ENCODE data around the gene NYAP1. TPM values are rescaled to one million over a fixed set of nuclear protein-coding genes. Genes with fewer than 3 reads are reported as not detected.
"Not testable (repeated sequence)": the region's sequence is repeated elsewhere in the genome, so short reads cannot be mapped to it uniquely, and the experiment has no call there.

NYAP1 gene

GRCh38 chr7:100541309-100541708, 57.6 kb downstream of the NYAP1 start:
- not testable (repeated sequence) for H3K23ac ChIP-seq (ENCODE audit: low read length)

DNA sequence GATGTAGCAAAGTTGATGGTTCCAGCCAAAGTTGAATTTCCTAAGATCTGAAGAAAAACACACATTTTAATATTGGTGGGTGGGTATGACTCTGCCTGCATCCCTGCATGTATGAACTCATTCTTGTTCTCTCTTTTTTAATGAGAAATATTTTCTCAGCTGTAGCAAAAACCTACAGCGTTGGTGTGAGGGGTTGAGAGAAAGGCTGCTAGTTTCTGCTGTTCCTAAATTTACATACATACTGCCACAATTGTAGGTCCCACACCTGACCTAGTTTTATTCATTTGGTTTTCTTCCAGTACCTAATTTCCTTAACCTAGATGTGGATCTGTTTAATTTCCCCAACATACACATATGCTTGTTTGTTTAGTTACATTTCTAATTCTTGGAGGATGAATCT, 59.9 kb downstream of the NYAP1 start:
- peak overlapping the region; percentile 62 for H3K56ac ChIP-seq (ENCODE audit: low read length)
- H4K8ac ChIP-seq (ENCODE audit: low read depth, low read length), result no peak overlapping the region
- H2BK15ac ChIP-seq (replicated peaks; ENCODE audit: low read depth), result no peak overlapping the region
- no peaks in the 10 kb centered on the region for H3K79me2 ChIP-seq (ENCODE audit: control insufficient read depth, insufficient read depth, low read length)
- no CpG with 5 or more reads among the region's 1 CpG for WGBS (ENCODE audit: extremely low coverage, insufficient coverage, low lambda C conversion rate)
- no peaks in the 10 kb centered on the region for H3K36me3 ChIP-seq (ENCODE audit: control insufficient read depth, insufficient read depth, low read length)
- DNase-seq, result no peak
- no peak overlapping the region for H3K23ac ChIP-seq (ENCODE audit: low read length)
- no peak overlapping the region for H3K27ac ChIP-seq (ENCODE audit: low read depth, low read length)
- no peak overlapping the region for H3K4me3 ChIP-seq (ENCODE audit: low read length)
- H2BK5ac ChIP-seq (ENCODE audit: low read length), result no peak overlapping the region
- H2BK120ac ChIP-seq (ENCODE audit: low read depth, low read length), result no peak overlapping the region
- H4K5ac ChIP-seq (ENCODE audit: low read length), result no peak overlapping the region
- H3K27me3 ChIP-seq (ENCODE audit: insufficient read depth, low read length, poor library complexity), result no peaks in the 10 kb centered on the region
- peaks cover 4% of the 10 kb centered on the region for H3K79me1 ChIP-seq (ENCODE audit: low read length)
- no peak overlapping the region for H3K4me2 ChIP-seq (ENCODE audit: low read length)
- no peak overlapping the region for H2AK5ac ChIP-seq (ENCODE audit: low read length)
- H3K4me1 ChIP-seq (ENCODE audit: control insufficient read depth, low read depth, low read length), result peaks cover 35% of the 10 kb centered on the region
- H3K4ac ChIP-seq (ENCODE audit: low read depth, low read length), result no peak overlapping the region
- peak overlapping the region; percentile 44 for H3K18ac ChIP-seq (ENCODE audit: low read length)
- no peak overlapping the region for H3K9ac ChIP-seq (ENCODE audit: low read length)

More at GRCh38 chr7:100541309-100541708, 57.6 kb downstream of the NYAP1 start:
- H4K8ac ChIP-seq (ENCODE audit: low read depth, low read length); H3K56ac ChIP-seq (ENCODE audit: low read length); H3K27me3 ChIP-seq (ENCODE audit: insufficient read depth, low read length, poor library complexity); H3K4me2 ChIP-seq (ENCODE audit: low read length); H3K9ac ChIP-seq (ENCODE audit: low read length); H3K4me3 ChIP-seq (ENCODE audit: low read length); H4K5ac ChIP-seq (ENCODE audit: low read length); H2AK5ac ChIP-seq (ENCODE audit: low read length); DNase-seq; H3K4ac ChIP-seq (ENCODE audit: low read depth, low read length); H2BK5ac ChIP-seq (ENCODE audit: low read length); H3K18ac ChIP-seq (ENCODE audit: low read length); H2BK120ac ChIP-seq (ENCODE audit: low read depth, low read length); H3K36me3 ChIP-seq (ENCODE audit: control insufficient read depth, insufficient read depth, low read length); H3K79me2 ChIP-seq (ENCODE audit: control insufficient read depth, insufficient read depth, low read length); H3K79me1 ChIP-seq (ENCODE audit: low read length); H2BK15ac ChIP-seq (replicated peaks; ENCODE audit: low read depth): not testable (repeated sequence)
- peaks cover 30% of the 10 kb centered on the region for H3K4me1 ChIP-seq (ENCODE audit: control insufficient read depth, low read depth, low read length)
- no CpG with 5 or more reads among the region's 7 CpGs for WGBS (ENCODE audit: extremely low coverage, insufficient coverage, low lambda C conversion rate)
- H3K27ac ChIP-seq (ENCODE audit: low read depth, low read length), result peak overlapping the region; percentile 13

GRCh38 chr7:100544386-100544785, 60.7 kb downstream of the NYAP1 start:
- no CpG with 5 or more reads among the region's 5 CpGs for WGBS (ENCODE audit: extremely low coverage, insufficient coverage, low lambda C conversion rate)

More at GRCh38 chr7:100544386-100544785, 60.7 kb downstream of the NYAP1 start:
- Histone ChIP-seq H3K56ac (ENCODE audit: low read length) (peak overlapping the region; percentile 58), H3K4me1 (ENCODE audit: control insufficient read depth, low read depth, low read length) (peaks cover 35% of the 10 kb centered on the region), H2AK5ac (ENCODE audit: low read length) (no peak overlapping the region), H4K5ac (ENCODE audit: low read length) (no peak overlapping the region), H3K9ac (ENCODE audit: low read length) (no peak overlapping the region), H2BK5ac (ENCODE audit: low read length) (peak overlapping the region; percentile 14), H3K4ac (ENCODE audit: low read depth, low read length) (no peak overlapping the region), H3K4me2 (ENCODE audit: low read length) (no peak overlapping the region), H3K79me1 (ENCODE audit: low read length) (peaks cover 4% of the 10 kb centered on the region), H3K4me3 (ENCODE audit: low read length) (no peak overlapping the region), H3K27me3 (ENCODE audit: insufficient read depth, low read length, poor library complexity) (no peaks in the 10 kb centered on the region), H3K79me2 (ENCODE audit: control insufficient read depth, insufficient read depth, low read length) (no peaks in the 10 kb centered on the region), H2BK15ac (replicated peaks; ENCODE audit: low read depth) (no peak overlapping the region), H2BK120ac (ENCODE audit: low read depth, low read length) (peak overlapping the region; percentile 10), H4K8ac (ENCODE audit: low read depth, low read length) (no peak overlapping the region), H3K18ac (ENCODE audit: low read length) (peak overlapping the region; percentile 2), H3K27ac (ENCODE audit: low read depth, low read length) (peak overlapping the region; percentile 27), H3K23ac (ENCODE audit: low read length) (no peak overlapping the region), H3K36me3 (ENCODE audit: control insufficient read depth, insufficient read depth, low read length) (no peaks in the 10 kb centered on the region)
- DNase-seq, result no peak

Small RNA genes lying within 50 kb of the gene (small RNA-seq; reads per million reads assigned to genes)
- gene RN7SL416P (ENCODE audit: insufficient read depth), result not detected

Data from mesendoderm (in vitro differentiated cells).